GM19043 (cell line): ENCODE data around the gene MAMDC2.

Source experiments
- ATAC-seq: cut with Tn5 transposase; IDR thresholded peaks from one replicate; pipeline ENCODE4 v1.9.1; 2021; ENCODE audit warnings: low read depth; ENCODE audit not compliant: unreplicated experiment

The MAMDC2 gene

GRCh38 chr9:70127540-70128416 is 84.1 kb downstream of the MAMDC2 start:
- no peak for ATAC-seq

GRCh38 chr9:70130266-70130665 is 86.6 kb downstream of the MAMDC2 start:
- no peak for ATAC-seq

- no peak for ATAC-seq
These were observed 87.6 kb downstream of the MAMDC2 start for GRCh38 chr9:70131296-70131695.

- no peak for ATAC-seq
These were observed 89.9 kb downstream of the MAMDC2 start for GRCh38 chr9:70133253-70134208.

GRCh38 chr9:70134360-70134759 is 90.7 kb downstream of the MAMDC2 start:
- ATAC-seq = no peak

GRCh38 chr9:70135176-70135575 is 91.5 kb downstream of the MAMDC2 start:
- no peak for ATAC-seq

GRCh38 chr9:70136632-70137031 is 93.0 kb downstream of the MAMDC2 start:
- no peak for ATAC-seq

- no peak for ATAC-seq
These were observed 93.9 kb downstream of the MAMDC2 start for GRCh38 chr9:70137577-70137976.

- ATAC-seq = no peak
These were observed 98.5 kb downstream of the MAMDC2 start for GRCh38 chr9:70142101-70142500.

- ATAC-seq = no peak
These were observed 99.9 kb downstream of the MAMDC2 start for GRCh38 chr9:70143394-70144130.

GRCh38 chr9:70144131-70144503 is 100.5 kb downstream of the MAMDC2 start:
- no peak for ATAC-seq

GRCh38 chr9:70145981-70146380 is 102.3 kb downstream of the MAMDC2 start:
- no peak for ATAC-seq

GRCh38 chr9:70147196-70147595 is 103.5 kb downstream of the MAMDC2 start:
- no peak for ATAC-seq

GRCh38 chr9:70147651-70148050 is 104.0 kb downstream of the MAMDC2 start:
- no peak for ATAC-seq

GRCh38 chr9:70152350-70152749 is 108.7 kb downstream of the MAMDC2 start:
- ATAC-seq = no peak

- ATAC-seq = no peak
These were observed 113.1 kb downstream of the MAMDC2 start for GRCh38 chr9:70156729-70157128.

GRCh38 chr9:70159630-70160029 is 116.0 kb downstream of the MAMDC2 start:
- no peak for ATAC-seq

- no peak for ATAC-seq
These were observed 117.3 kb downstream of the MAMDC2 start for GRCh38 chr9:70160686-70161600.

- ATAC-seq = no peak
These were observed 121.5 kb downstream of the MAMDC2 start for GRCh38 chr9:70165006-70165602.
